M059J (cell line): ENCODE results near the gene HPS4. TPM values are rescaled to one million over a fixed set of nuclear protein-coding genes. Genes with fewer than 3 reads are reported as not detected.
"Not testable (repeated sequence)": the region's sequence is repeated elsewhere in the genome, so short reads cannot be mapped to it uniquely, and the experiment has no call there.

Source experiments
- DNase-seq: peaks from one replicate; pipeline ENCODE4 v3.0.0-alpha.2; 2012; ENCODE audit warnings: low read depth
- total RNA-seq: library from RNA; depleted of rRNA; stranded (reverse); fragments of >200 nt; shearing (Covaris generic); gene quantifications from 2 replicates; pipeline ENCODE4 v1.2.3, GENCODE V29; 2014; rRNA removed

HPS4 gene
- total RNA-seq, 1 experiment from 2014 or later, result 20.5 TPM

- no peak for DNase-seq
Observed at GRCh38 chr22:26414347-26414746, 69.2 kb downstream of the HPS4 start.

DNA sequence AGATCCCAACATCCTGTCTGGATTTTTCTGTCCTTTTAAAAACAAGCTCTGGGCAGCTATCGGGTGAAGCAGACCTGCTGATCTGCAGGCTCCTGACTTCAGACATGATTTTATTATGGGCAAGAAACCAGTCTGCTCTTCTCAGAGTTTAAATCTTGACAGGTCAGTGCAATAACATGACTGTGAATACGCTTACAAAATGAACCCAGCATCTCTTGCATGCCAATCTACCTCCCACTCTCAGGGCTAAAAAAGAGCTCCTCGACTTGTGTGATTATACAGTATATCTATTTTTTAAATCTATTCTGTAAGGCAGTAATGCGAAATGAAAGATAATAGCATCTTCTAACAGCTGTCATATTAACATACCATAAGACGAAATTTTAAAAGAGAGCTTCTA is 73.2 kb downstream of the HPS4 start:
- DNase-seq, result no peak

- DNase-seq, result no peak
Observed at GRCh38 chr22:26409719-26410335, 73.8 kb downstream of the HPS4 start.

GRCh38 chr22:26408562-26409220 is 74.9 kb downstream of the HPS4 start:
- not testable (repeated sequence) for DNase-seq

DNA sequence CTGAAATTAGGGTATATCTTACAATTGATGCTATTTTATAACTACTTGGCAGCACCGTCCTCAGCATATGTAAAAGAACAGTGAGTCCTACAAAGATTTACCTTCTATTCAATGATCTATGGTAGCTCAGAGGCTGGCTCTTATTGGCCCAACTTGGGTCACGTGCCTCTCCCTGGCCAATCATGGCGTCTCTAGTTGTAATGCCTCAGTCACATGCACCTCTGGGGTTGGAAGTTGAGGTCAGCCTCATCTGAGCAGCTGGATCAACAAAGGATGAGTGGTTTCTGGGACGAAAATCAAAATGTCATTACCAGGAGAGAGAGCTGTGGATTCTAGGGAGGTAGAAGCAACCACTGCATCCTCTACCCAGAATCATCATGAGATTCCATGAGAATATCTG is 77.5 kb downstream of the HPS4 start:
- peak; percentile 49 for DNase-seq

GRCh38 chr22:26404851-26405421 is 78.6 kb downstream of the HPS4 start:
- no peak for DNase-seq

GRCh38 chr22:26401726-26402125 is 81.9 kb downstream of the HPS4 start:
- peak; percentile 17 for DNase-seq

Other genes with a start within 250 kb of the HPS4 start
- gene ASPHD2, start 54.5 kb downstream of the HPS4 start, total RNA-seq, result 2.7 and 3.8 TPM in 2 replicates
- 20.1 and 24.0 TPM in 2 replicates for gene SRRD, start 94 bp upstream of the HPS4 start, total RNA-seq
- 15.4 and 19.1 TPM in 2 replicates for gene TFIP11, start 28.7 kb upstream of the HPS4 start, total RNA-seq
- 24.5 and 34.8 TPM in 2 replicates for gene TPST2, start 106.3 kb upstream of the HPS4 start, total RNA-seq
- gene CRYBB1, start 134.2 kb upstream of the HPS4 start, total RNA-seq, result not detected in 2 replicates
- not detected in 2 replicates for gene CRYBA4, start 138.2 kb upstream of the HPS4 start, total RNA-seq
- gene MIAT, start 173.8 kb upstream of the HPS4 start, total RNA-seq, result 0.02 TPM in 2 replicates